A172 (cell line): ENCODE results near the gene SIAE. TPM values are rescaled to one million over a fixed set of nuclear protein-coding genes. Genes with fewer than 3 reads are reported as not detected.

Experiments
- total RNA-seq: library from RNA; depleted of rRNA; stranded (reverse); fragments of >200 nt; shearing (Covaris generic); gene quantifications from 2 replicates; pipeline ENCODE4 v1.2.3, GENCODE V29; 2014; rRNA removed

The SIAE gene
- total RNA-seq, 1 experiment from 2014 or later, result 12.3 TPM

Other genes with a start within 250 kb of the SIAE start
- gene OR8B4, start 248.9 kb downstream of the SIAE start, total RNA-seq, result not detected in 2 replicates
- not detected in 2 replicates for gene OR8B8, start 228.0 kb downstream of the SIAE start, total RNA-seq
- not detected in 2 replicates for gene OR8B12, start 130.1 kb downstream of the SIAE start, total RNA-seq
- not detected in 2 replicates for gene OR8A1, start 103.7 kb downstream of the SIAE start, total RNA-seq
- gene PANX3, start 62.3 kb downstream of the SIAE start, total RNA-seq, result not detected in 2 replicates
- gene TBRG1, start 50.9 kb downstream of the SIAE start, total RNA-seq, result 13.9 and 14.3 TPM in 2 replicates
- gene SPA17, start 165 bp upstream of the SIAE start, total RNA-seq, result 30.9 and 37.5 TPM in 2 replicates
- 0.45 and 0.46 TPM in 2 replicates for gene NRGN, start 66.2 kb upstream of the SIAE start, total RNA-seq
- gene VSIG2, start 78.5 kb upstream of the SIAE start, total RNA-seq, result not detected in 2 replicates
- 0.10 TPM in 2 replicates for gene ESAM, start 88.6 kb upstream of the SIAE start, total RNA-seq
- 6.7 and 9.6 TPM in 2 replicates for gene MSANTD2, start 126.7 kb upstream of the SIAE start, total RNA-seq
- gene ROBO3, start 191.7 kb upstream of the SIAE start, total RNA-seq, result 15.1 and 17.1 TPM in 2 replicates
- gene ROBO4, start 224.1 kb upstream of the SIAE start, total RNA-seq, result 11.7 and 15.9 TPM in 2 replicates
- not detected in 2 replicates for gene HEPN1, start 245.5 kb upstream of the SIAE start, total RNA-seq